ENCODE measurements around the gene COQ9.
A peak's percentile ranks its signal among the peaks of the same experiment; 100 is the strongest.
"Not testable (repeated sequence)": the region's sequence is repeated elsewhere in the genome, so short reads cannot be mapped to it uniquely, and the experiment has no call there.

The COQ9 gene

DNA sequence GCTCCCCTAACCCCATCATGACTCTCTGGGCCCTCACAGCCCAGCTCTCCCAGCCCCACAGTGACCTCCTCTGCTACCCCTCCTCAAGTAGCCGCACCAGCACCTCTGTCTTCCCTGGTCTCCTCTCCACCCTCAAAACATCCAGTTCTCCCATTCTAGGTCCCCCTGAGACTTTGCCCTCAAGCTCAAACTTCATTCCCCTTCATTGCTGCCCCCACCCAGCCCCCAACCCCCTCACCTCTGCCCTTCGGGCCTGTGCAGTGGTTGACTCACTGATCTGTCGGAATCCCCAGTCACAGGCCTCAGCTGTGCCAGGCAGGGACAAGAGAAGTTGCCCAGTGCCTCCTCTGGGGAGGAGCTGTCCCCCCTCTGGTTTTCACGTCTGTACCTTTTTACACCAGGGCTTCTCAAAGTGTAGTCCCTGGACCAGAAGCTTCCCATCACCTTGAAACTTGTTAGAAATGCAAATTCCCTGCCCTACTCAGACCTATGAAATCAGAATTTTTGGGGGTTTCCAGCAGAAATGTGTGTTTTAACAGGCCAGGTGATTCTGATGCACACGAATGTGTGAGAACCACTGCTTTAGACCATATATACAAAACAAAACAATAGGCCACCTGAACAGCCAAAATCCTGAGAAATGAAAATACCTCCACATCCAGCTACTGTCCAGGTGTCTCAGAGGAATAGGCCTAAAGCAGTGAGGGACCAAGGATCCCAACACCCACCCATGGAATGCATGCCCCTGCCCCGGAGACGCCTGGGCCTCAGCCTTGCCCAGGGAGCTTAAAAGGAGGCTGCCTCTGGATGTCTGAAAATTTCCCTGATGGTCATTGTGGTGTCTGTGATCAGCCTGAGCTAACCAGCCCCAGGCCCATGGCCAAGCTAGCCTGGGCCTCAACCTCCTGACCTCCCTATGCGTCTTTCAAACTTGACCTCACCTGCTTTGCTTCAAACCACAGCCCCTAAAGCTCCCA, 39.9 kb downstream of the COQ9 start:
- DNase-seq, result no peak

DNA sequence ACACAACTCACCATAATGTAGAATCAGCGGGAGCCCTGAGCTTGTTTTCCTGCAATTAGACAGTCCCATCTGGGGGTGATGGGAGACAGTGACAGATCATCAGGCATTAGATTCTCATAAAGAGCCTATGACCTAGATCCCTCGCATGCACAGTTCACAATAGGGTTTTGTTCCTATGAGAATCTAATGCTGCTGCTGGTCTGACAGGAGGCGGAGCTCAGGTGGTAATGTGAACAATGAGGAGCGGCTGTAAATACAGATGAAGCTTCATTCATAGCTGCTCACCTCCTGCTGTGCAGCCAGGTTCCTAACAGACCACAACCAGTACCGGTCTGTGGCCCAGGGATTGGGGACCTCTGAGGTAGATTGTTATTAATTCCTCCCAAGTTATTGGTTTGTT, 42.0 kb downstream of the COQ9 start:
- DNase-seq, result no peak

DNA sequence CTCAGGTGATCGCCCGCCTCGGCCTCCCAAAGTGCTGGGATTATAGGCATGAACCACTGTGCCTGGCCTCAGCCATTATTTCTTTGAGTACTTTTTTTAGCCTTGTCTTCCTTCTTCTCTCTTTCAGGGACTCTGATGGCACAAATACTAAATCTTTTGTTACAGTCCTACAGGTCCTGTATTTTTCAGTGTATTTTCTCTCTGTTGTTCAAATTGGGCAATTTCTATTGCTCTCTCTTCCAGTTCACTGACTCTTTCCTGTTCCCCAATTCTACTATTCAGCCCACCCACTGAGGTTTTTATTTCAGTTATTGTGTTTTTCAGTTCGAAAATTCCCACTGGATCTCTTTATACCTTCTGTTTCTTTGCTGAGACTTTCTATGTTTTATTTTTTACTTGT, 46.5 kb downstream of the COQ9 start:
- no peak for DNase-seq

DNA sequence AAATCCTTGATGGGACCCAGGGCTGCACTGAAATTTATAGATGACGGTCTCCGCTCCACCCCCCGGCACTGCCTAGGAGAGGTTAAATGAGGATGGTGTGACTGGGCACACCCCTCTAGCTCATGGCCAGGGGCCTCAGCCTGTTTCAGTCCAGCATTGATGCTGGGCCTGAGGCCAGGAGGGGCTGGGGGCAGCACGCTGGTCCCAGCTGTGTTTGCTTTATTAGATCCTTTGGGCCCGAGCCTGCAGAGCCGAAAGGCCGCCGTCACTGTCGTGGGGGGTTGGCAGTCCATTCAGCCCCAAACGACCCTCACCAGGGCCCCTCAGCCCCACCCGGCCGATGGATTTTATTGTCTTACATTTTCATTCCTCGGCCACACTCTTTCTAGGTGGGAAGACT, 49.8 kb downstream of the COQ9 start:
- no peak for DNase-seq

DNA sequence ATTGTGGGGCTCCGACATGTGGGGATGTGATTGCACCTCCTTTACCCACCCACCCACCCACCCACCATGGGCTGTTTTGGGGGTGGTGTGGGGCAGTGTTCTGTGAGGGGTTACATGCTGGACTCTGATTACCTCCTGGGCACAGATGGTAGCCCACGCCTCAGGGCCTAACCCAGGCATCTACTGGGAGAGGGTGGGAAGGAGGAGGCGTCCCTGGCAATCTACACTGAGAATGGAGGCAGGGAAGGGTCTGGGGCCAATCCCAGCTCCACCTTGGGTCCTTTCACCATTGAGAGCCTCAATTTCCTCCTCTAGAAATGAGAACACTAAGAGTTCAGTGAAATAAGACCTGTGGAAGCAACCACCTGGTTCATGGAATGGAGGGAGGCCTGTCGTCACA, 50.8 kb downstream of the COQ9 start:
- no peak for DNase-seq

DNA sequence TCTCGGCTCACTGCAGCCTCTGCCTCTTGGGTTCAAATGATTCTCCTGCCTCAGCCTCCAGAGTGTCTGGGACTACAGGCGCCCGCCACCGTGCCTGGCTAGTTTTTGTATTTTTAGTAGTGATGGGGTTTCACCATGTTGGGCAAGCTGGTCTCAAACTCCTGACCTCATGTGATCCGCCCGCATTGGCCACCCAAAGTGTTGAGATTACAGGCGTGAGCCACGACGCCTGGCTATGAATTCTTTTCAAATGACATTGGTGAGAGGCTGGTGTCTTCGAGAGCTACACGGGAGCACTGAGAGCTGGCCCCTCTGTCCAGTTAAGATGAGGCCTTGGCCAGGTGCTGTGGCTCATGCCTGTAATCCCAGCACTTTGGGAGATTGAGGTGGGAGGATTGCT, 52.7 kb downstream of the COQ9 start:
- DNase-seq, result not testable (repeated sequence)

DNA sequence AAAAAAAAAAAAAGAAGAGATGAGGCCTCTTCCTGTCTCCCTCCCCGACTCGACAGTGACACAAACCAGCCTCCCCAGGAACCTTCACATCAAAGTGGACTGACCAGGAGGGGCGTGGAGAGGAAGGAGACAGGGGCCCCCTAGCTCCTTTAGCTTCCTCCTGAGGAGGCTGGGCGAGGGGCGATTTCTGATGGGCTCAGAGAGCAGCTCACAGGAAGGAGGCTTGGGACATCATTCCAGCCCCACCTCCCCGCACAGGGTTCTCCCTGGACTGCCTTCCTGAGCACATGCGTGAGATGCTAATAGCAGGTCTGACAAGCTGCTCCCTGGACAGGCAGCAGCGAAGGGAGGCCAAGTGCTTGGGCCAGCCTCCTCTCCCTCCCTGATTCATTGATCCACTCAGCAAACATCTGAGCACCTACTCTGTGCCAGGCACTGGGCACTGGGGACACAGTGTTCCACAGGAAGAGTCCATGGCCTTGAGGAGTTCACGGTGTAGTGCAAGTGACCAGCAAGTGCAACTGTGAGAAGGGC, 53.4 kb downstream of the COQ9 start:
- no peak for DNase-seq

DNA sequence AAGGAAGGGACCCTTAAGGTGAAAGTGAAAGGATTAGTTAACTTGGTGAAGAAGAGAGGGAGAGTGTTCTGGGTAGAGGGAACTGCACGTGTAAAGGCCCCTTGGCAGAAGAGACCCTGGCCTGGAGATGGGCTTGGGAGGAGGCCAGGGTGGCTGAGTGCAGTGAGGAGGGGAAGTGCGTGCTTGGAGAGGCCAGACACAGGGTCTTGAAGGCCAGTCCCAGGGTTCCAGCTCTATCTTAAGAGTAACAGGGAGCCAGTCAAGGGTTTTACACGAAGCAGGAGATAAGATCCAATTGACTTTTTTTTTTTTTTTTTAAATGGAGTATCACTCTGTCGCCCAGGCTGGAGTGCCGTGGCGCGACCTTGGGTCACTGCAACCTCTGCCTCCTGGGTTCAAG, 54.2 kb downstream of the COQ9 start:
- DNase-seq, result no peak

DNA sequence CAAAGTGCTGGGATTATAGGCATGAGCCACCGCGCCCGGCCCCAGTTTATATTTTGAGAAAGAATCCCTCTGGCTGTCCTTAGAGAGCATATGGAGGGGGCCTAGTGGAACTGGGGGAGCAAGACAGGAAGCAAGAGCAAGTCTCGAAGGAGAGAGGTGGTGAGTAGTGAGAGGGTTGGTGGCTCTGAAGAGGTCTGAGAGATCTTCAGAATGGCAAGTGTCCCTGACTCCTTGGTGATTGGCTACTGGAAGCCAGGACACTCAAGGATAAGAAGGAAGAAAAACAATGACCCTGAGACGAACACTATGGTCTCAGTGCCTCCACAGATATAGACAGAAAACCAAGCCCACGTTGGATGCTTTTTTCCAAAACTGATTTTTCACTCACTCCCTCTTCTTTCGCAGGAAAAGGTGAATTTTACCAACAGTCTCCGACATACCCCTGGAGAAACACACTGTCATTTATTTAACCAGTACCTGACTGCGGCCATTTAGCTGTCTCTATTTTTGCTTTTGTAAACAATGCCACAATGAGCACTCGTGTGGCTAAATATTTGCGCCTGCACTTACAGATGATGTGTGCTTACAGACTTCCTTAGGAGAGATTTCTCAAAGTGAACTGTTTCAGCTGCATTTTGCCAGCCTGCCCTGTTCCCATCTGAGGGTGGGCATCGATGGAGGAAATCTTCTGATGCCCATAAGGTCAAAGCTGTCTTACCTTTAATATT, 54.9 kb downstream of the COQ9 start:
- DNase-seq, result peak; percentile 28 to 83

DNA sequence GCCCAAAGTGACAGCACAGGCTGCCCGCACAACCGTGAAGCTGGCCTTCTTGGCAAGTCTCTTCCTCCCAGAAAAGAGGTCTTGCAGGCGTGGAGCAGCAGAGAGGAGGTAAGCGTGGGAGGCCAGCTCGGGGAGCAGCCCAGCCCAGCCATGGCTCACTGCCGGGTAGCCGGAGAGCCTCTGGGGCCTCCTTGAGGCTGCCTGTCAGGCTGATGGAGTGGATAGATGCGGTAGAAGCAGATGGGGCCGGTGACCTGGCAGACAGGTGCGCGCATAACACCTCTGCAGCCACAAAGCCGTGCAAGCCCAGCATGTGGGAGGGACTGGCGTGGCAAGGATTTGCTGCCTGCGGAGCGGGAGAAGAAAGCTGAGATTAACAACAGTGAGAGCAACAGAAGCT, 56.1 kb downstream of the COQ9 start:
- peak; percentile 49 to 88 for DNase-seq

DNA sequence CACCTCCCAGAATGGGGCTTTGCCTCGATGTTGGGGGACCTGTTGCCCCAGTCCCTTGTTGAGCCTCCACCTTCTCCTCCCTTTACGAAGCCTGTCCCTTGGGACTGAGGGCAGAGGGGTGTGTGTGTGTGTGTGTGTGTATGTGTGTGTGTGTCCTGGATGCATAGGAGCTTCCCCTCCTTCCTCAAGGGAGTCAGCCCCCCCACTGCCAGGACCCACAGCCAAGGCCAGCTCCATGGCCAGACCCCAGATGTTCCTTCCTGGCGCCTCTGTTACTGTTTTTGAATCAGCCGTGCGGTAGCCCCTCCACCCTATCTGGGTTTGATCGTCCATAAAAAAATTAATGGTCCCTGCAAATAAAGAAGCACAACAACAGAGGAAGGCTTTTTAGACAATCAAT, 56.7 kb downstream of the COQ9 start:
- DNase-seq, result no peak

DNA sequence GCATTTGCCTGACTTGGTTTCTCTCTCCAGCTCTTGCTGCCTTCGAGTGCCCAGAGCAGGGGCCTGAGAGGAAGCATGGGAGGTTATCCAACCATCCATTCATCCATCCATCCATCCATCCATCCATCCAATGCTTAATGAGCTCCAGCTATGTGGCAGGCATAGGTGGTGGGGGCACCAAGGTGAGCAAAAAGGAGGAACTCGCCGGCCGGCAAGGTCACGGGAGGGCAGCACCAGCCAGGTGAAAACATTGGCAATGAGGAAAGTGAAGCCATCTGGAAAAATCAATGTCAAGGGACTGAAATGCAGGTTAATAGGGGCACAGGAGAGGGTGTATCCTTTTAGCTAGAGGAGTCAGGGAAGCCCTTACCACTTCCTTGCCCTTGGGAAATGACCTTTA, 57.2 kb downstream of the COQ9 start:
- DNase-seq, result no peak

DNA sequence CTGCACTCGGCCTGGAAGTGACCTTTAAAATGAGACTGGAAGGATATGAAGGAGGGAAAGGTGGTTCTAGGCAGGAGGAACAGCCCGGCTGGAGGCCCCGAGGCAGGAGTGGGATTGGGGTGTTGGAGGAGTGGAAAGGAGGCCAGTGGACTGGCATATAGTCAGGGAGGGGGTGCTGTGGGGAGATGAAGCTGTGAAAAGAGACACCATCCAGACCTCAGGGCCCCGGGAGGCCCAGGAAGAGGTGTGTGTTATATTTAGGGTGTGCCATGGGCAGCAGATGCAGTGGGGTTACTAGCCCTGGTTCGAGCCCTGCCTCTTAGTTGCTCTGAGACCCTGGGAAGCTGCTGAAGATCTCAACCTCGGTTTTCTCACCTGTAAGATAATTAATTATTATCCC, 57.9 kb downstream of the COQ9 start:
- DNase-seq, result no peak

DNA sequence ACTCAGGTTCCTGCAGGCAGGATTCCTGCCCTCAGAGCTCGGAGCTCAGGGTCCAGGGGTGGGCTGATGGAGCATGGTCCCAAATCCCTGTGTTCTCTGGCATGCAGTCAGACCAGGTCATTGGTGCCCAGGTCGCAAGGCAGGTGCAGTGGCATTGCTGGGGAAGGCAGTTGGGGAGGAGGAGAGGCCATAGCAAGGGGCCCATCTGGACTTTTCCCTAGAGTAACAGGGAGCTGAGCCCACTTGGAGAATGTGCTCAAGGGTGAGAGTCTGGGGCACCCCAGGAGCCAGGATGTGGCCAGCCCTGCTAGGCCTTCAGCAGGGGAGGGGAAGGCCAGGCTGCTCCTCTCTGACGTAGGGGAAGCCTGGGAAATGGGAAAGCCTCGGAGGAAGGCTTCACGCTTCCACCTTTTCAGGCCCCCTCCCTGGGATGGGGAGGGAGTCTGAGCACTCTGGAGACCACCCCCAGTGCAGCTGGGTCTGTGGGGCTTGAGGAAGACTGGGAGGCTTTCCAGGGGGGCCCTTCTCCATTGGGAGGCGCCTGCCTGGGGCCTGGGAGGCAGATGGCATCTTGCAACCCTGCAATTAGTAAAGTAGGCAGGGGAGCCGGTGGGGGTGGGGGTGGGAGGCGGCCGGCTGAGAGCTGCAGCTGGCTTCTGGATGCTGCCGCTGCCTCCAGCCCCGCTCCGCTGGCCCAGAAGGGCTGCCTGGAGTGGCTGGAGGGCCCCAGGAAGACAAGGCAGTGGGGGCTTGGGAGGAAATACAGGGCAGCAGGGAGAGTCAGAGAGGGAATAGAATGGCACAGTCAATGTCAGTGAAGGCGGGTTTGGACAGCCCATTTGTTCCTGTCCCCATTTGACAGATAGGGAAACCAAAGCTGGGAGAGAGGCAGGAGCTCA, 60.1 kb downstream of the COQ9 start:
- DNase-seq, result peak; percentile 74 to 88

DNA sequence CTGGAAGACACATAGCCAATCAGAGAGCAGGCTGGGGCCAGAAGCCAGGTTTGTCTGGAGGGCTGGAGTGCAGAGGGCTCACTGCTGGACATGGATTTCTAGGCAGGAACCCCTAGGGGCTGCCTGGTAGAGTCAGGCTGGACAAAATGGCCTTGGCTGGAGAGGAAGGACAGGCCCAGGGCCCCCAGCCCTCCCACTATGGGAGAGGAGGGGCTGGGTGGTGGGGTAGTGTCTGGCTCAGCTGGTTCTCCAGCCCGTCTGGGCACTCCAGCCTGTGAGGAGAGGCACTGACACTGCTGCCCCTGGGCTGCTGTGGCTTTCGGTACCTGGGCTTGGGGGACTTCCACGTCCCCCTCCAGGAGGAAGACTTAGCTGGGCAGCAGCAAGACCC, 60.8 kb downstream of the COQ9 start:
- no peak for DNase-seq

DNA sequence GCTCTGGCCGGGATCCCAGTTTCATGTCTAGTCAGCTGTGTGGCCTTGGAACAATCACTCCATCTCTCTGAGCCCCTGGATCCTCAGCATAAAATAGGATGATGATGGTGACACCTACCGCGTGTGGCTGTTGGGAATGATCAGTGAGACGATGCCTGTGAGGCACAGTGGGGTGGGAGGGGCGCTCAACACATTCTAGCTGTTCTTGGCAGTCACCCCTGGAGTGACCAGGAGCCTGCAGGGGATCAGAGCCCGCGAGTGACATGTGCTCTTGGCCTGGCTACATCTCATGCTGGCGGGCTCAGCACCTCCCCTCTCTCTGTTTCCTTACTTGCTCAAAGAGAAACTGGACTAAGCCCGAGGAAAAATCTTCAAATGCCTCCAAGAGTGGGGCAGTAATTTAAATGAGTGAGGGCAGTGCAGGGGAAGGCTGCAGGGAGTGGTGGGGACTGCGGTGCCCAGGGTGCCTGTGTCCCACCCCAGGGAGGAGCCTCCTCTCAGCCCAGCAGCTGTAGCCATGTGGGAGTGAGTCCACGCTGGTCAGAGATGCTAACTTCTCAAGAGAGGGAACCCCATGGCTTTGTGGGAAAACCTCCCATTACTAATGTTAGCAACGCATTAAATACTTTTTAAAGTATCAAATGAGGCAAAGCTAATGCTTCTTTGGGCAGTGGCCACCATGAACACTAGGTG, 62.1 kb downstream of the COQ9 start:
- no peak for DNase-seq

DNA sequence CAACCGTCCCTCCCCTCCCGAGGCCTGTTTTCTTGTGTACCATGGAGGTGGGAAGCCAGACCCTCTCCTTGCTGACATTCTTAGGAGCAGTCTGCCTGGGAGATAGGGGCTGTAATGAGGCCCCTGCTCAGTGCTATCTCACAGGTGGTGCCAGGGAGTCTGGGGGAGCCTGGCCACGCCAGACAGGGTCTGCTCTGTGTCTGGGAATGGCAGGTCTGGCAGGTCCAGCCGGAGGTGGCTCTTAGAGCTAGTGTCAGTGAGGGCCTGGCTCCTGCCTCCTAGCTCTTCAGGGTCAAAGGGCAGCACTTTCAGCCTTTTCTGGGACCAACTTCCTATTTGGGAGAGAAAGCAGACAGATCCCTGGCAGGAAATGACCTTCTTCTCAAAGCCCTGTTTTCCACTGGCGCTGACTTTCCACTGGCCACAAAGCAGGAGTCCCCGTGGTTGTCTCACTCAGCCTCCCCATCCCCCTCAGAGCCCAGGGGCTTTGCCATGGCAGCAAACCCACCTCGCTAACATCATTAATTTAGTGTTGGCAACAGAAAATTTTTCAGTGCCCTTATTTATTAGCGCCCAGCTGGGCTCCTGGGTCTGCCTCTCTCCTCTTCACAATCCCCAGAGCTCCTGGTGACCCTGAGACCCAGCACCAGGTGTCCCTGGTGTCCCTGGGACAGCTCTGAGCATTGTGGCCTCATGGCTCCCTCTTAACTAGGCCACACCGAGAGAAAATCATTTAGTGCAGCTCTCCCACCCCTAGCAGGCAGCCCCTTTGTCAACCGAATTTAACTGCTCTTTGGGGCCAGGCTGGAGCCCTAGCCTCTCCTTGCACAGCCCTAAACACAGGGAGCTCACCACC, 63.0 kb downstream of the COQ9 start:
- no peak for DNase-seq

Measured in NCI-H2081 (cell line).